Activated T-cell treated with anti-CD3 and anti-CD28 coated beads for 1 hour (primary cell): ENCODE results near the gene OR52N5.

Experiments
- DNase-seq: peaks from one replicate; pipeline ENCODE4 v3.0.0-alpha.2; 2020; ENCODE audit warnings: low read depth

Gene OR52N5

GRCh38 chr11:5783255-5783654 is at the start of gene OR52N5:
TSS of gene OR52N5 (minus strand) at chr11:5783355. CDS start at chr11:5778634, 4,721 bp downstream.
- no peak for DNase-seq

GRCh38 chr11:5831196-5831829 is 48.2 kb upstream of the OR52N5 start:
- no peak for DNase-seq

DNA sequence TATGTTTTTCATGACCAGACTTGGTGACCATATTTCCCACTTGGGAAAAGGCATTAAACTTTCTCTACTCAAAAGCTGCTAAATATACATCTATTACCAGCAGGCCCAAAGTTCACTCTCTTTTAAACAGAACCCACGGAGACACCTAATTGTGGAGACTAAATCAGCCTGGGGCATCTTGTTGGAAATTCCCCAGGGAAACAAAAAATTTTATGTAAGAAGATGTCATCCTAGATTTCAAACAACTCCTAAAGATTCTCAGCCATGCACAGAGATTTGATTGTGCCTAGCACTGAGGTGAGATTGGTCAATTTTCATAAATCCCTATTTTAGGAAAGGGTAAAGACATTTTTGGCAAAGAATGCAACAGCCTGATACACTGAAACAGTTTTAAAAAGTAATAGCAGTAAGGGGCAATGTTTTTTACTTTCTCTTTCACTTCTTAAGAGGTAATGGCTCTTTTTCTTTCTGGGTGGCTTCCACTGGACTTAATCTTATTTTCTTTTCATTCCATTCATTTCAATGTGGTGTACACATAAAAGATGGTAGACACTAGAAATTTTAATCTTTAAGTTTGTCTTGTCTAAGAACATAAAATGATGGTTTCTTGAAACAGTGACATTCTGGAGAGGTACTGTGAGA is 35.2 kb upstream of the OR52N5 start:
- DNase-seq = no peak

DNA sequence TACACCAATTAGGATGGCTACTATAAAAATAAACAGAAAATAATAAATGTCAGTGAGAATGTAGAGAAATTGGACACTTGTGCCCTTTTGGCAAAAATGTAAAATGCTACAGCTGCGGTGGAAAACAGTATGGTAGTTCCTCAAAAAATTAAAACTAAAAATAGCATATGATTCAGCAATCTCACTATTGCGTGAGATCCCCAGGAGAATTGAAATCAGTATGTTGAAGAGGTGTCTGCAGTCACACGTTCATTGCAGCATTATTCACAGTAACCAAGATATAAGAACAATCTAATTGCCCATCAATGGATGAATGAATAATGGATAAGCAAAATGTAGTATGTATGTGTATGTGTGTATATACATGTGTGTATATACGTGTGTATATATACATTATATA is 32.4 kb upstream of the OR52N5 start:
- no peak for DNase-seq

GRCh38 chr11:5809905-5810795 is 27.0 kb upstream of the OR52N5 start:
- no peak for DNase-seq

- DNase-seq = no peak
Measured at GRCh38 chr11:5809122-5809519, 26.0 kb upstream of the OR52N5 start.

- peak; percentile 60 for DNase-seq
Measured at GRCh38 chr11:5808500-5809121, 25.5 kb upstream of the OR52N5 start, which contains the start of gene OR52N2. TSS of gene OR52N2 (plus strand) at chr11:5808924. CDS start at chr11:5820336, 11,412 bp downstream.

- DNase-seq = no peak
Measured at GRCh38 chr11:5807580-5807979, 24.4 kb upstream of the OR52N5 start.

GRCh38 chr11:5803982-5804381 is 20.8 kb upstream of the OR52N5 start:
- no peak for DNase-seq

GRCh38 chr11:5796541-5796940 is 13.4 kb upstream of the OR52N5 start:
- DNase-seq = no peak

GRCh38 chr11:5791165-5791564 is 8.0 kb upstream of the OR52N5 start, which contains the start of gene OR52N1:
TSS of gene OR52N1 (minus strand) at chr11:5791265. CDS start at chr11:5788816, 2,449 bp downstream.
- no peak for DNase-seq

GRCh38 chr11:5767056-5767455 is 16.1 kb downstream of the OR52N5 start:
- DNase-seq = no peak

DNA sequence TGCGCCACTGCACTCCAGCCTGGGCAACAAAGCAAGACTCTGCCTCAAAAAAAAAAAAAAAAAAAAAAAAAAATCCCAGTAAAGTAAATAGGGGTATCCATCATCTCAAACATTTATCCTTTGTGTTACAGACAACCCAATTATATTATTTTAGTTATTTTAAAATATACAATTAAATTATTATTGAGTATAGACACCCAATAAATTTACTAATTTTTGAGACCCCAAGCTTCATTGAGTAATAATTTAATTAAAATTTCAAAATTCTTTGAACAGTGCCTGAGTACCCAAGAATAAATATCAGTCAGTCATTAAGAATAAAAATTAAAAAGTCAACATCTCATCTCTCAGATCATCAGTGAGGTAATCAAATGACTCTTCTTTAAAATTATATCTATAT is 29.2 kb downstream of the OR52N5 start, which contains the start of gene OR52N4:
Gene OR52N4 (plus strand): TSS at position 301 of the 400 bp plus-strand sequence. CDS start 498 bp downstream, outside the sequence.
- no peak for DNase-seq

DNA sequence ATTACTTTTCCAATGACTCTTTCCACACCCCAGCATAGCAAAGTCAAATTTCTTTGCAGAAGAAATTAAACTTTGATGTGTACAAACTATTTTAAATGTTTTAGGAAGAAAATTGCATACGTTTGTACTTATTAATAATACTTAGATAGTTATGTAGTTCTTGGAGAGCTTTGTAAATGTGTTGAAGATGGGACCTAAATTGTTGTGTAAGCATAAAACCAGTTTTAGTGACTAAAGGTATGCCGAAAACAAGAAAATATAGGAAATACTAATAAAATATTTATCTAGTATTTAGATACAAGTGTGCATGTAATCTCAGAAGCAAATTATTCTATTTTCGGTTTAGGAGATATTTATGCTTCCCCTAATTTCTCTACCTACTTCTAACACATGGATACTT is 33.3 kb downstream of the OR52N5 start:
- no peak for DNase-seq

- no peak for DNase-seq
Measured at GRCh38 chr11:5746614-5747013, 36.5 kb downstream of the OR52N5 start.

- no peak for DNase-seq
Measured at GRCh38 chr11:5738431-5738830, 44.7 kb downstream of the OR52N5 start.

DNA sequence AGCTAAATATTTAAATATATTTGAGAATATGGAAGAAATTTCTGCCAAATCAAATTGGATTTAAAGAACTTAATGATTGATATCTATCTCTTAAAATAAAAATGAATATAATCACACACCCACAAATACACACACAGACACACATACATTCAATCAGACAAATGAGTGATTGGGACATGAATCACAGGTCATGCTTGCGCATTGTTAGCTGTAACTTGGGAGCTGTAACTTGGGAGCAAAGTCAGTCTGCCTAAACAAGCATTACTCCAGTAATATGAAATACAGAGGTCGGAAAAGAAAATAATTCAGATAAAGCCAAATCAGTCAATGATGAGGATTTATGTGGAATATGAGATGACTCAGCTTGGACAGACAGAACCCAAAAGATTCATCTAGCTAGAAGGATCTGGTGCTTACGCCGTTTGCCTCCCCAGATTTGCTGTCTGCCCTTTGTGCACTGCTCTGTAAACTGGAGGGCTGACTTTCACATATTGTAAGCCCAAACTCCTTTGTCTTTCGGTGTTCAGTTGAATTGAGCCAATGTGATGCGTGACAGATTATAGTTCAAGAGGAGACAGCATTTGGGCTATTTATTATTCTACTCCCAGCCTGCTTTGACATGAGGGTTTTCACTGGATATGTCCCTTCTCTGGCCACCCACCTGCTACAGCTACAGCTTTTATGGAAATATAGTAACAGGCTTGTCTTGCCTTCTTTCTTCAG is 45.3 kb downstream of the OR52N5 start:
- no peak for DNase-seq

- no peak for DNase-seq
Measured at GRCh38 chr11:5737091-5737490, 46.1 kb downstream of the OR52N5 start.

GRCh38 chr11:5736396-5736795 is 46.8 kb downstream of the OR52N5 start, which contains the start of gene OR56B1:
TSS of gene OR56B1 (plus strand) at chr11:5736448. CDS start at chr11:5736517, 69 bp downstream.
- no peak for DNase-seq

DNA sequence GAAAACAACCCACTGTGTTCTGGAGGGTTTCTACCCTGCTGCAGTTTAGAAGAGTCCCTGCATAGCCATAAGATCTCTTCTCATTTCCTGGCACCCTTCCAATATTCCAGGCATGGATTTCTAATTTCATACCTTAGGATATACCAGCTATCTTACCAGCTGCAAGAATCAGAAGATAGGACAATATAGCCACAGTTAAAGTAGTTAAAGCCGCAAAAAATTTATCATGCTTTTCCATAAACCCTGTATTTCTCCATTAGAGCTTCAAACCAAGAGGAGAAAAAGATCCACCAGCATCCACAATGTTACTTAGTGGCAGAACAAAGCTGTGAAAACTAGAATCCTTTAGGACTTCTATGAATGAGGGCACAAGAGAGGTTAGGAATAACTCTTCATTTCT is 55.5 kb downstream of the OR52N5 start:
- no peak for DNase-seq

- DNase-seq = no peak
Measured at GRCh38 chr11:5726351-5726750, 56.8 kb downstream of the OR52N5 start.
